Panc1 (cell line): ENCODE measurements around the gene PRKCZ.

Source experiments
- CTCF ChIP-seq: fragments of 450-650 bp; IDR thresholded peaks from 2 replicates; pipeline ENCODE4 v1.5.1; 2017; ENCODE audit warnings: mild to moderate bottlenecking
- POLR2AphosphoS5 ChIP-seq: IDR thresholded peaks from 2 replicates; pipeline ENCODE4 v1.6.1; 2012; ENCODE audit warnings: mild to moderate bottlenecking, low read depth, low read length, moderate library complexity

GRCh38 chr1:2038229-2038628, 12.0 kb upstream of the PRKCZ start:
- no peak for TF ChIP-seq POLR2AphosphoS5
- no peak for TF ChIP-seq CTCF
